NCI-H2227 (cell line): Measurements from ENCODE around the gene MED27.

ENCODE experiments used
- DNase-seq: peaks from one replicate; lab custom pipeline; 2025; ENCODE audit not compliant: unreplicated experiment; lab: John Stamatoyannopoulos, UW

MED27 gene

GRCh38 chr9:131889437-131890251 is 190.0 kb downstream of the MED27 start:
- DNase-seq = no peak

GRCh38 chr9:131888923-131889322 is 190.7 kb downstream of the MED27 start:
- no peak for DNase-seq

GRCh38 chr9:131887680-131888079 is 192.0 kb downstream of the MED27 start:
- no peak for DNase-seq

GRCh38 chr9:131886826-131887225 is 192.8 kb downstream of the MED27 start:
- no peak for DNase-seq

GRCh38 chr9:131885144-131885609 is 194.5 kb downstream of the MED27 start:
- no peak for DNase-seq

GRCh38 chr9:131884222-131884621 is 195.4 kb downstream of the MED27 start:
- DNase-seq = no peak

DNA sequence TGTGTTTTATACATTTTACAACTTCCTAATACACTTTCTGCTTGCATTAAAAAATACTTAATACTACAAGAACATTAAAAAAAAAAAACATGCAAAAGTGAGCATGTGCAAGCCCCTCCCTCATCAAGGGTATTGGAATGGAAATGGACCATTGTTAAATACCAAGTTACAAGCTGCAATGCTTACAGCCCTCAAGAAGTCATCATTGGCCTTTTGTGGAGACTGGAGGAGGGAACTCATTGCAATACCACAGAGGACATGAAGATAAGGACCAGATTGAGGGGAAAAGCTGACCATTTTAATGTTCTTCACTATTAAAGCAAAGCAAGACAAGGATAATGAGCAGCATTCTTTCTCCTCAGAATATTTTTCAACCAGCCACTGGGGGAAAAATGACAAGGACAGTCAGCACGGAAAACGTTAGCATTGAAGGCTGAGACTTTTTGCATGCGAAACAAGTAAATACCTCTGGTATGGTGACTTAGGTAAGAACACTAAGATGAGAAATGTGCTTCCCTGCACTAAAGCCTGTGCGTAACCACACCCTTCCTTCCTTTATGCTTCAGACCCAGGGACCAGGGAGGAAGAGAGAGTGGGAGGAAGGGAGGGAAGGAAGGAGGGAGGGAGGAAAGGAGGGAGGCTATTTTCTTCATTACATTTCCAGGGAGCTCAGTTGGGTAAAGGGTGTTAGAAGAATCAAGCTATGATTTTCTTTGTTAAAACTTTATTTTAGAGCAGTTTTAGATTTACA is 198.7 kb downstream of the MED27 start:
- DNase-seq = no peak

GRCh38 chr9:131879911-131880290 is 199.8 kb downstream of the MED27 start:
- DNase-seq = no peak

GRCh38 chr9:131879181-131879910 is 200.3 kb downstream of the MED27 start:
- no peak for DNase-seq

DNA sequence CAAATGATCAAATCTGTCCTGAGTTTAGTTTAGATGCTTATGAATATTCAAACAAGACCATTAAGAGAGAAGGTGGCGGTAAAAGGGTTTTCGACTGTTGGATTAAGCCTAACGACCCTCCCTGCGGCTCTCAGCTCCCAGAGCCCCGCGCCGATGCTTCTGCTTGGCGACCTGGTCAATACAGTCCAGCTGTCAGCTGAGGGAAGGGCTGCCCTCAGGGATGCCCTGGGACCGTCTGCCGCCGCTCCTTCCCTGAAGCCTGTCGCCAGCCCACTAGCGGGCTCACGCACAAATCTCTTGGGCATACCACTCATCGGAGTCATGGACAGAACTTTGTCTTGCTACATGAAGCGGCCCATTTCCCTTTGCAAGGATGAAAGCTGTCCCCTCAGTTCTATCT is 203.2 kb downstream of the MED27 start:
- DNase-seq = no peak

DNA sequence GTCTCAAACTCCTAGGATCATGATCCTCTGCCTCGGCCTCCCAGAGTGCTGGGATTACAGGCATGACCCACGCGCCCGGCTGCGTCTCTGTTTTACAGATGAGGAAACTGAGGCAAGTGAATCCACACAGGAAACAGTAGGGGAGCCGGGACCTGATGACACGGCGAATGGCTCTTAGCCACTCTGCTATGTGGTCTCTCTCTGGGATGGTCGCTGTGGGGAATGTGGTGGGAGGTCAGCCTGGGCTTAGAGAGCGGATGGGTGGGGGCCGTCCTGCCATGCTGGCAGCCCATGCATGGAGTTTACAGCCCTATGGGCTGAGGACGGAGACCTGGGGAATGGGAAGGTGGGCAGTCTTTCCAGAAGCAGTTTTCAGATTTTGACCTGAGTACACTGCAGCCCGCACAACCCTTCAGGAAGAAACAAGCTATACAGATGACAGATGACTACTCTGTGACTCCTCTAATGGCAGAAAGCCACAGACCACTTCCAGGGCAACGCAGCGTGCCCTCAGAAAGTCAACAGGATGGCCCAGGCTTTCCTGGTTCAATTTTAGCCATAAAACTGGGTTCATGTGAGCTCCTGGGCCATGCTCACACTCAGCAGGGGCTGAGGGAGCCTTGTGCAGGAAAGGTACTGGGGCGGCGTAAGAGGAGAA is 203.7 kb downstream of the MED27 start:
- no peak for DNase-seq

DNA sequence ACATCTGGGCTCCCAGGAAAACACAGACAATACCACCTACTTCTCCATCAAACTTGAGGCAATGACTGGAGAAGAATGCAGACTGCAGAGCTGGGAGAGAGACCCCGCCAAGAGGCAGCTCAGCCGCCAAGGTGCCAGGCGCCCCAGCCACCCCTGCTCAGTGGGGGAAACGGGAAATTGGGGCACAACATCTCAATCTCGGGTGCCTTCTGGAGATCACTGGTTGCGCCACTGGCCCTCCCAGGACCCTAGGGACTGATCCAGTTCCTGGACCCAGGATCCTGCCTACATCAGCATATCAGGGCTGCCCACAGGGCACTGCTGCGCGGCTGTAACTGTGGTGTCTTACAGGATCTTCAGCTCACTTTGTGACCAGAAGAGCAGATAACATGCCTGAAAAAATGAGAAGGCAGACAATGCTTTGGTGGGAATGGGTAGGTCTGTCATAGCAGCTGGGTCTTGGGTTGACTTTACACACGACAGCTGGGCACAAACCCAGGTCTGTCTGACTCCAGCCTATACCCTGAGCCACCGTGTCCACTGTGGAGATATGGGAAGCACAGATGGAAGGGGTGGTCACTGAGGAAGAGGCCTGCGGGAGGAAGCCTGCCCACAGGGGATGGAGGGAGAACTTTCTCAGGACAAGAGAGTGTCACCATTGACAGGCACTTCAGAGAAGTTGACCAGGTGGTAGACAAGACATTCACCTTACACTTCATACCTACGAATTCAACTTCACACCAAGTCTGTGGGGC is 204.6 kb downstream of the MED27 start:
- DNase-seq = no peak

DNA sequence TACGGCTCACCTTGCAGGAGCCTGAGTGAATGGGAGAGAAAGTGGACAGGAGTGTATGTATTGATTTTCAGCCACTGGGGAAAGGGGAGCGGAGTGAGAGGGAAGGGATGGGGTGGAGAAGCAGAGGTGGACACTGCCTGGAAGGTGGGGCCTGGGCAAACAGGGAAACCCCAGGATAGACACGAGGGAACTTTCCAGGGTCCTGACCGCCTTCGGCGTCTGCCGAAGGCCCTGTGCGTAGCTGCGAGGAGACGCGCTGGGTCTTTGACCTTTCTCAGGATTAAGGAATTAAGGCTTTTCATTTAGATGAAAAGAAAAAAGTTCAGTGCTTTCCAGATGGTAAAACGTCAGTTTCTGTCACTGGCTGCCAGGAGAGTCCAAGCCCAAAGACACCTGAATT is 205.2 kb downstream of the MED27 start:
- DNase-seq = no peak

GRCh38 chr9:131873891-131874440 is 205.7 kb downstream of the MED27 start:
- no peak for DNase-seq

GRCh38 chr9:131873335-131873734 is 206.3 kb downstream of the MED27 start:
- DNase-seq = no peak

DNA sequence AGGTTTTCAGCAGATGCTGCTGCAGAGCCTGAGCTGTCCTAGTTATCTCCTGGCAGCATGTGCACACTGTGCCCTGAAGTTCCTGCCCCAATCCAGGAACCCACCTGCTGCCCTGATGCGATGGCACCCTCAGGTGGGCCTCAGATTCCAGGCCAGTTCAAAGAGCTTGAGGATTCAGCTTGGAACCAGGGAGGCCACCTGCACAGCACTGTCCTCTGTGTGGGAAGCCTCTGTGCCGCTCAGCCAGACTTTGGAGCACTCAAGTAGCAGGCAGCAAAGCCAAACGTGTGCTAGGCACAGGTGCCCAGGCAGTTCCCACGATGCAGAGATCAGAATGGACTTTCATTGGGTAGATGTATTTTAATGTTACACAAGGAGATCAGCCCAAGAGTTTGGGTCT is 207.0 kb downstream of the MED27 start:
- no peak for DNase-seq

GRCh38 chr9:131872006-131872405 is 207.7 kb downstream of the MED27 start:
- DNase-seq = no peak

GRCh38 chr9:131870156-131870555 is 209.5 kb downstream of the MED27 start:
- DNase-seq = no peak

DNA sequence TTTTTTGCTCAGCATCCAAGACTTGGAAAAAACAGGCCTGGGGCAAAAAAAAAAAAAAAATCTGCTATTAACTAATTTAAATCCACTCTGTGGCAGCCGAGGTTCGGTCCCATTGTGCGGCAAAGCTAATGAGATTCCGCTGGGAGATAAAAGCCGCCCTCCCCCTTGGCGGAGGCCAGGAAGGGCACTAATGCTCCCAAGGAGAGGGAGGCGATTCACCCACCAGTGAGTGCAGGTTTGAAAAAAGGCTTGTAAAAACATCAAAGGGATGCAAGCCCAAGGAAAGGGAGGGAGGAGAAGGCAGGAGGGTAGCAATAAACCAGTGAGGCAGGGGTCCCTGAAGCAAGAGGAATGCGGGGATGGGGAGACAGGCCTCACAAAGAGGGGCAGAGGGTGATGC is 210.3 kb downstream of the MED27 start:
- peak; percentile 69 for DNase-seq

DNA sequence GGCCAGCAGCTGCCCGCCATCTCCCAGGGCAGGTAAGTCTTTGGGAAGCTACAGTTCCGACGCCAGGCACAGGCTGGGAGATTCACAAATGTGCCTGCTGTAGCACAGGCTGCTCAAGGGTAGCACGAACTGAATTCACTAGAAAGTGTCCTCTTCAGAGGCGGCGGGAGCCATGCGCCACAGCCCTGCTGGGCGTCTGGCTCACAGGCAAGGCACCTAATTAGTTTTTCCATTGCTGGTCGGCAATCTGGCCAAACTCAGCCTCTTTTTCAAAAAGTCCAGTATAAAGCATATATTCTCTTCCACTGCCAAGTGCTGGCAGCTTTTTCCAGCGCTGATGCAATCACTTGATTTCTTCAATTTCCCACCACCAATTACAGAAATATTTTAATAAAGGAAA is 210.9 kb downstream of the MED27 start:
- DNase-seq = peak; percentile 19
